Smooth muscle cell (in vitro differentiated cells): ENCODE results near the gene SPON1. TPM values are rescaled to one million over a fixed set of nuclear protein-coding genes. Genes with fewer than 3 reads are reported as not detected.
A peak's percentile ranks its signal among the peaks of the same experiment; 100 is the strongest.

ENCODE experiments used
- DNase-seq: peaks from one replicate; lab custom pipeline; 2025; ENCODE audit not compliant: unreplicated experiment; lab: John Stamatoyannopoulos, UW
- H2AFZ ChIP-seq: fragments of 200-600 bp; sonication (generic); 2 replicates; pipeline ENCODE4 v1.6.0; 2016; ENCODE audit warnings: antibody characterized with exemption, low read depth, mild to moderate bottlenecking
- H3F3A ChIP-seq: fragments of 200-600 bp; sonication (generic); 2 replicates; pipeline ENCODE4 v1.6.0; 2017; ENCODE audit warnings: antibody characterized with exemption, low read depth
- H3K27ac ChIP-seq: fragments of 200-600 bp; sonication (generic); 2 replicates; pipeline ENCODE4 v1.5.1; 2016; ENCODE audit warnings: low read depth, mild to moderate bottlenecking
- H3K27me3 ChIP-seq: fragments of 200-600 bp; sonication (generic); 2 replicates; pipeline ENCODE4 v1.6.1; 2016; ENCODE audit warnings: low read depth, mild to moderate bottlenecking
- H3K36me3 ChIP-seq: fragments of 200-600 bp; sonication (generic); 2 replicates; pipeline ENCODE4 v1.5.1; 2016; ENCODE audit warnings: low read depth
- H3K4me1 ChIP-seq: fragments of 200-600 bp; sonication (generic); 2 replicates; pipeline ENCODE4 v1.5.1; 2016; ENCODE audit warnings: low read depth
- H3K4me2 ChIP-seq: fragments of 200-600 bp; sonication (generic); 2 replicates; pipeline ENCODE4 v1.6.0; 2016; ENCODE audit warnings: mild to moderate bottlenecking
- H3K4me3 ChIP-seq: fragments of 200-600 bp; sonication (generic); 2 replicates; pipeline ENCODE4 v1.5.1; 2016; ENCODE audit warnings: mild to moderate bottlenecking
- H3K79me2 ChIP-seq: fragments of 200-600 bp; sonication (generic); 2 replicates; pipeline ENCODE4 v1.6.0; 2016; ENCODE audit warnings: low read depth, mild to moderate bottlenecking
- H3K9ac ChIP-seq: fragments of 200-600 bp; sonication (generic); 2 replicates; pipeline ENCODE4 v1.6.0; 2016; ENCODE audit warnings: low read depth
- H3K9me3 ChIP-seq: fragments of 200-600 bp; sonication (generic); replicated peaks from 2 replicates; pipeline ENCODE4 v1.5.1; 2016; ENCODE audit warnings: low read depth
- H4K20me1 ChIP-seq: fragments of 200-600 bp; sonication (generic); 2 replicates; pipeline ENCODE4 v1.6.0; 2016; ENCODE audit warnings: low read depth
- CTCF ChIP-seq: fragments of 200-600 bp; sonication (generic); IDR thresholded peaks from 2 replicates; pipeline ENCODE4 v1.5.1; 2017; ENCODE audit warnings: borderline replicate concordance, mild to moderate bottlenecking, antibody characterized with exemption; ENCODE audit not compliant: insufficient read depth, poor library complexity, severe bottlenecking
- whole genome bisulfite sequencing: methylation state at CpG from one replicate; pipeline ENCODE4 v1.1.7; 2016; ENCODE audit warnings: low lambda C conversion rate; 5-methylcytosine and 5-hydroxymethylcytosine counted together
- polyA plus RNA-seq: library from polyadenylated mRNA; unstranded; fragments of >200 nt; fragmentation: Nextera tagmentation; extraction: Ambion mirVana; gene quantifications from 2 replicates; pipeline ENCODE4 v1.2.1, GENCODE V29; 2016
- total RNA-seq: library from RNA; depleted of rRNA; stranded (reverse); fragments of >200 nt; gene quantifications from 2 replicates; pipeline ENCODE4 v1.2.3, GENCODE V29; 2014

The SPON1 gene
- total and polyA plus RNA-seq, 2 experiments from 2014 or later, result 38.0 to 40.6 TPM

GRCh38 chr11:14132312-14132711 lies 169.8 kb downstream of the SPON1 start:
- peaks cover 3% of the 10 kb centered on the region for H3K4me1 ChIP-seq
- no peaks in the 10 kb centered on the region for H3K36me3 ChIP-seq
- H3F3A ChIP-seq, result peaks cover 3% of the 10 kb centered on the region
- no peaks in the 10 kb centered on the region for H3K9me3 ChIP-seq
- H4K20me1 ChIP-seq, result no peaks in the 10 kb centered on the region
- no peak overlapping the region for H3K9ac ChIP-seq
- no peak overlapping the region for H2AFZ ChIP-seq
- no peak for TF ChIP-seq CTCF
- WGBS, result 17% methylated on average over 4 of the region's 4 CpGs
- no peak for DNase-seq
- H3K4me3 ChIP-seq, result no peak overlapping the region
- H3K4me2 ChIP-seq, result peak overlapping the region; percentile 75
- H3K27me3 ChIP-seq, result no peaks in the 10 kb centered on the region
- peak overlapping the region; percentile 50 for H3K27ac ChIP-seq
- H3K79me2 ChIP-seq, result no peaks in the 10 kb centered on the region

- no peaks in the 10 kb centered on the region for H4K20me1 ChIP-seq
- TF ChIP-seq CTCF, result no peak
Observed at GRCh38 chr11:14133381-14133780, 170.9 kb downstream of the SPON1 start.

GRCh38 chr11:14136561-14136960 lies 174.0 kb downstream of the SPON1 start:
- DNase-seq, result no peak
- no peaks in the 10 kb centered on the region for H3K79me2 ChIP-seq
- no peak overlapping the region for H2AFZ ChIP-seq
- H3F3A ChIP-seq, result peaks cover 4% of the 10 kb centered on the region
- WGBS, result 65% methylated on average over 1 of the region's 1 CpG
- no peak overlapping the region for H3K4me3 ChIP-seq
- no peaks in the 10 kb centered on the region for H3K9me3 ChIP-seq
- no peak for TF ChIP-seq CTCF
- no peak overlapping the region for H3K9ac ChIP-seq
- no peaks in the 10 kb centered on the region for H4K20me1 ChIP-seq
- H3K27me3 ChIP-seq, result no peaks in the 10 kb centered on the region
- H3K36me3 ChIP-seq, result no peaks in the 10 kb centered on the region
- no peak overlapping the region for H3K4me2 ChIP-seq
- H3K27ac ChIP-seq, result no peak overlapping the region
- peaks cover 3% of the 10 kb centered on the region for H3K4me1 ChIP-seq

More at GRCh38 chr11:14133381-14133780, 170.9 kb downstream of the SPON1 start:
- Histone ChIP-seq H3K4me1 (peaks cover 3% of the 10 kb centered on the region), H3K9me3 (no peaks in the 10 kb centered on the region), H3F3A (peaks cover 4% of the 10 kb centered on the region), H3K27me3 (no peaks in the 10 kb centered on the region), H2AFZ (no peak overlapping the region), H3K27ac (no peak overlapping the region), H3K4me2 (no peak overlapping the region), H3K79me2 (no peaks in the 10 kb centered on the region), H3K4me3 (no peak overlapping the region), H3K9ac (no peak overlapping the region), H3K36me3 (no peaks in the 10 kb centered on the region)
- DNase-seq, result no peak
- 90% methylated on average over 4 of the region's 4 CpGs for WGBS

GRCh38 chr11:14137284-14137683 lies 174.8 kb downstream of the SPON1 start:
- Histone ChIP-seq H3K9me3 (no peaks in the 10 kb centered on the region), H3K4me1 (peaks cover 3% of the 10 kb centered on the region), H3K79me2 (no peaks in the 10 kb centered on the region), H3K9ac (no peak overlapping the region), H2AFZ (no peak overlapping the region), H3K27me3 (no peaks in the 10 kb centered on the region), H3K4me3 (no peak overlapping the region), H3K36me3 (no peaks in the 10 kb centered on the region), H4K20me1 (no peaks in the 10 kb centered on the region), H3F3A (peaks cover 4% of the 10 kb centered on the region), H3K4me2 (no peak overlapping the region), H3K27ac (peak overlapping the region; percentile 5)
- no peak for DNase-seq
- WGBS, result 28% methylated on average over 4 of the region's 4 CpGs
- TF ChIP-seq CTCF, result no peak
